ENCODE results near the gene SREBF2.

- TF ChIP-seq CTCF (IDR thresholded peaks at IDR 0.05; ENCODE audit: control extremely low read depth in 1 of 3, insufficient read depth in 1 of 3, low read depth in 1 of 3, low read length in 3 of 3) (no peak), RAD21 (IDR thresholded peaks at IDR 0.05 in 1 of 2, conservative IDR thresholded peaks at IDR 0.05 in 1 of 2; ENCODE audit: low read depth in 2 of 2, low read length in 2 of 2) (no peak), EGR1 (IDR thresholded peaks at IDR 0.05; ENCODE audit: borderline replicate concordance, low read depth, low read length) (no peak), SIN3A (conservative IDR thresholded peaks at IDR 0.05 in 1 of 2, IDR thresholded peaks at IDR 0.05 in 1 of 2; ENCODE audit: low read depth in 1 of 2, low read length in 2 of 2) (no peak), TCF12 (IDR thresholded peaks at IDR 0.05; ENCODE audit: low read depth, low read length) (no peak), POLR2A (IDR thresholded peaks at IDR 0.05; ENCODE audit: control extremely low read depth in 1 of 2, low read depth in 2 of 2, low read length in 2 of 2) (no peak), POLR2AphosphoS5 (IDR thresholded peaks at IDR 0.05; ENCODE audit: low read depth, low read length) (no peak), BCL11A (IDR thresholded peaks at IDR 0.05; ENCODE audit: low read depth in 2 of 2, low read length in 2 of 2) (no peak)
These were observed 5.2 kb upstream of the SREBF2 start for GRCh38 chr22:41827671-41828070.

Measured in H1 (cell line).